ENCODE data around the gene DISC1. TPM values are rescaled to one million over a fixed set of nuclear protein-coding genes. Genes with fewer than 3 reads are reported as not detected.

The DISC1 gene
- total RNA-seq, 2 donors from 2014 or later: 8.0 to 9.4 TPM

- Histone ChIP-seq H3K4me1 (ENCODE audit: control insufficient read depth, insufficient read depth, low read length) (peaks cover 2% of the 10 kb centered on the region), H3K9me3 (ENCODE audit: control insufficient read depth, low read length) (no peaks in the 10 kb centered on the region)
- WGBS, 2 experiments (ENCODE audit: insufficient coverage in 1 of 2, insufficient read length in 1 of 2): 95 to 98% methylated on average over 5 to 6 of the region's 6 CpGs
Measured at GRCh38 chr1:231810415-231810814, 183.8 kb downstream of the DISC1 start.

GRCh38 chr1:231814021-231814420, 187.4 kb downstream of the DISC1 start:
- Mint-ChIP-seq H3K9me3 (peaks cover 10% of the 10 kb centered on the region), H3K36me3 (ENCODE audit: low read depth) (peaks cover 23% of the 10 kb centered on the region), H3K27ac (no peak overlapping the region), H3K27me3 (ENCODE audit: insufficient read depth) (no peaks in the 10 kb centered on the region), H3K4me3 (no peak overlapping the region), H3K4me1 (peaks cover 4% of the 10 kb centered on the region)
- Histone ChIP-seq H3K4me1 (ENCODE audit: control insufficient read depth, insufficient read depth, low read length) (peaks cover 3% of the 10 kb centered on the region), H3K4me3 (ENCODE audit: low read length) (no peak overlapping the region), H3K27ac (ENCODE audit: low read depth, low read length) (no peak overlapping the region), H3K9me3 (ENCODE audit: control insufficient read depth, low read length) (no peaks in the 10 kb centered on the region), H3K36me3 (ENCODE audit: control insufficient read depth, insufficient read depth, low read length) (no peaks in the 10 kb centered on the region), H3K27me3 (ENCODE audit: control insufficient read depth, insufficient read depth, low read length, poor library complexity, severe bottlenecking) (no peaks in the 10 kb centered on the region), H3K9ac (ENCODE audit: extremely low read depth, low read length, poor library complexity, severe bottlenecking) (no peak overlapping the region)
- 95 to 100% methylated on average over 1 to 2 of the region's 2 CpGs for WGBS, 2 experiments (ENCODE audit: insufficient coverage in 1 of 2, insufficient read length in 1 of 2)
- no peak for DNase-seq
- TF ChIP-seq, protein P1, sequence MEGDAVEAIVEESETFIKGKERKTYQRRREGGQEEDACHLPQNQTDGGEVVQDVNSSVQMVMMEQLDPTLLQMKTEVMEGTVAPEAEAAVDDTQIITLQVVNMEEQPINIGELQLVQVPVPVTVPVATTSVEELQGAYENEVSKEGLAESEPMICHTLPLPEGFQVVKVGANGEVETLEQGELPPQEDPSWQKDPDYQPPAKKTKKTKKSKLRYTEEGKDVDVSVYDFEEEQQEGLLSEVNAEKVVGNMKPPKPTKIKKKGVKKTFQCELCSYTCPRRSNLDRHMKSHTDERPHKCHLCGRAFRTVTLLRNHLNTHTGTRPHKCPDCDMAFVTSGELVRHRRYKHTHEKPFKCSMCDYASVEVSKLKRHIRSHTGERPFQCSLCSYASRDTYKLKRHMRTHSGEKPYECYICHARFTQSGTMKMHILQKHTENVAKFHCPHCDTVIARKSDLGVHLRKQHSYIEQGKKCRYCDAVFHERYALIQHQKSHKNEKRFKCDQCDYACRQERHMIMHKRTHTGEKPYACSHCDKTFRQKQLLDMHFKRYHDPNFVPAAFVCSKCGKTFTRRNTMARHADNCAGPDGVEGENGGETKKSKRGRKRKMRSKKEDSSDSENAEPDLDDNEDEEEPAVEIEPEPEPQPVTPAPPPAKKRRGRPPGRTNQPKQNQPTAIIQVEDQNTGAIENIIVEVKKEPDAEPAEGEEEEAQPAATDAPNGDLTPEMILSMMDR (conservative IDR thresholded peaks at IDR 0.05): no peak

More at GRCh38 chr1:231810415-231810814, 183.8 kb downstream of the DISC1 start:
- no peak overlapping the region for H3K9ac ChIP-seq (ENCODE audit: extremely low read depth, low read length, poor library complexity, severe bottlenecking)
- DNase-seq: no peak
- H3K36me3 ChIP-seq (ENCODE audit: control insufficient read depth, insufficient read depth, low read length): no peaks in the 10 kb centered on the region
- Mint-ChIP-seq H3K9me3 (peaks cover 4% of the 10 kb centered on the region), H3K27me3 (ENCODE audit: insufficient read depth) (no peaks in the 10 kb centered on the region), H3K4me3 (no peak overlapping the region), H3K4me1 (peaks cover 5% of the 10 kb centered on the region), H3K27ac (no peak overlapping the region), H3K36me3 (ENCODE audit: low read depth) (peaks cover 16% of the 10 kb centered on the region)
- no peak overlapping the region for H3K4me3 ChIP-seq (ENCODE audit: low read length)
- H3K27ac ChIP-seq (ENCODE audit: low read depth, low read length): no peak overlapping the region
- TF ChIP-seq, protein P1 (conservative IDR thresholded peaks at IDR 0.05): no peak
- no peaks in the 10 kb centered on the region for H3K27me3 ChIP-seq (ENCODE audit: control insufficient read depth, insufficient read depth, low read length, poor library complexity, severe bottlenecking)

GRCh38 chr1:231814521-231814920, 187.9 kb downstream of the DISC1 start:
- peaks cover 23% of the 10 kb centered on the region for H3K36me3 Mint-ChIP-seq (ENCODE audit: low read depth)
- no peaks in the 10 kb centered on the region for H3K27me3 Mint-ChIP-seq (ENCODE audit: insufficient read depth)
- 92 to 94% methylated on average over 4 of the region's 4 CpGs for WGBS, 2 experiments (ENCODE audit: insufficient coverage in 1 of 2, insufficient read length in 1 of 2)

More at GRCh38 chr1:231814521-231814920, 187.9 kb downstream of the DISC1 start:
- no peak overlapping the region for H3K9ac ChIP-seq (ENCODE audit: extremely low read depth, low read length, poor library complexity, severe bottlenecking)
- H3K4me3 Mint-ChIP-seq: no peak overlapping the region
- H3K4me1 ChIP-seq (ENCODE audit: control insufficient read depth, insufficient read depth, low read length): peaks cover 3% of the 10 kb centered on the region
- H3K4me1 Mint-ChIP-seq: peaks cover 4% of the 10 kb centered on the region
- no peak for DNase-seq
- H3K27ac ChIP-seq (ENCODE audit: low read depth, low read length): no peak overlapping the region
- H3K36me3 ChIP-seq (ENCODE audit: control insufficient read depth, insufficient read depth, low read length): no peaks in the 10 kb centered on the region
- H3K9me3 ChIP-seq (ENCODE audit: control insufficient read depth, low read length): no peaks in the 10 kb centered on the region
- no peaks in the 10 kb centered on the region for H3K27me3 ChIP-seq (ENCODE audit: control insufficient read depth, insufficient read depth, low read length, poor library complexity, severe bottlenecking)
- H3K9me3 Mint-ChIP-seq: peaks cover 10% of the 10 kb centered on the region
- no peak overlapping the region for H3K4me3 ChIP-seq (ENCODE audit: low read length)
- no peak overlapping the region for H3K27ac Mint-ChIP-seq
- TF ChIP-seq, protein P1 (conservative IDR thresholded peaks at IDR 0.05): no peak
